NCI-H1092 treated with DMSO at 0.1 percent for 48 hours (cell line): ENCODE measurements around the gene RALGPS2.
"Not testable (repeated sequence)": the region's sequence is repeated elsewhere in the genome, so short reads cannot be mapped to it uniquely, and the experiment has no call there.

Experiments
- DNase-seq: peaks from one replicate; lab custom pipeline; 2025; lab: John Stamatoyannopoulos, UW

The RALGPS2 gene

GRCh38 chr1:178724376-178724727 lies 692 bp upstream of the RALGPS2 start:
- DNase-seq: no peak

GRCh38 chr1:178725466-178726086 lies 532 bp downstream of the RALGPS2 start:
- no peak for DNase-seq

- DNase-seq: peak; percentile 12
Observed at GRCh38 chr1:178726087-178726517, 1.1 kb downstream of the RALGPS2 start.

GRCh38 chr1:178726545-178726944 lies 1.5 kb downstream of the RALGPS2 start:
- DNase-seq: no peak

GRCh38 chr1:178727014-178727895 lies 2.2 kb downstream of the RALGPS2 start:
- no peak for DNase-seq

GRCh38 chr1:178733972-178734371 lies 8.9 kb downstream of the RALGPS2 start:
- no peak for DNase-seq

GRCh38 chr1:178738780-178739179 lies 13.7 kb downstream of the RALGPS2 start:
- no peak for DNase-seq

GRCh38 chr1:178739285-178740045 lies 14.4 kb downstream of the RALGPS2 start:
- no peak for DNase-seq

- no peak for DNase-seq
Observed at GRCh38 chr1:178740491-178740890, 15.4 kb downstream of the RALGPS2 start.

GRCh38 chr1:178740924-178741323 lies 15.9 kb downstream of the RALGPS2 start:
- no peak for DNase-seq

- DNase-seq: no peak
Observed at GRCh38 chr1:178743801-178744200, 18.8 kb downstream of the RALGPS2 start.

GRCh38 chr1:178745260-178745659 lies 20.2 kb downstream of the RALGPS2 start:
- DNase-seq: no peak

- no peak for DNase-seq
Observed at GRCh38 chr1:178746345-178746744, 21.3 kb downstream of the RALGPS2 start.

- DNase-seq: not testable (repeated sequence)
Observed at GRCh38 chr1:178747361-178747760, 22.3 kb downstream of the RALGPS2 start.

GRCh38 chr1:178749581-178750166 lies 24.6 kb downstream of the RALGPS2 start:
- DNase-seq: no peak

- no peak for DNase-seq
Observed at GRCh38 chr1:178751046-178751445, 26.0 kb downstream of the RALGPS2 start.

GRCh38 chr1:178752891-178753290 lies 27.8 kb downstream of the RALGPS2 start:
- DNase-seq: no peak

- not testable (repeated sequence) for DNase-seq
Observed at GRCh38 chr1:178754655-178755256, 29.7 kb downstream of the RALGPS2 start.

GRCh38 chr1:178768423-178768822 lies 43.4 kb downstream of the RALGPS2 start:
- peak; percentile 51 for DNase-seq

- no peak for DNase-seq
Observed at GRCh38 chr1:178772952-178773351, 47.9 kb downstream of the RALGPS2 start.

GRCh38 chr1:178774263-178774662 lies 49.2 kb downstream of the RALGPS2 start:
- DNase-seq: peak; percentile 32

GRCh38 chr1:178776553-178776952 lies 51.5 kb downstream of the RALGPS2 start:
- no peak for DNase-seq
